ENCODE results near the gene DDX46. TPM values are rescaled to one million over a fixed set of nuclear protein-coding genes. Genes with fewer than 3 reads are reported as not detected.

The DDX46 gene
- total and polyA plus RNA-seq, 2 of the 8 experiments (the other 6 are each of a cell fraction or from before 2014, with no cell fraction given): 22.6 to 110 TPM

- Histone ChIP-seq H3K36me3 (ENCODE audit: control insufficient read depth in 2 of 4, insufficient read depth in 4 of 4, low read length in 3 of 4) (peaks cover 0 to 13% (median under 1%) of the 10 kb centered on the region in 4 experiments; a peak in 3 of 8 replicates), H3K27ac (ENCODE audit: low read depth, low read length) (peak within 1 kb of the TSS; percentile 87), H4K20me1 (replicated peaks in 1 of 2; ENCODE audit: control insufficient read depth in 1 of 2, insufficient read depth in 2 of 2, low read length in 2 of 2) (peaks cover 0 to 3% of the 10 kb centered on the region in 2 experiments), H2BK120ac (replicated peaks; ENCODE audit: low read depth, low read length) (peak within 1 kb of the TSS; percentile 72), H2BK5ac (ENCODE audit: low read depth, low read length) (peak within 1 kb of the TSS; percentile 84; the same call in 1 of the 2 replicates), H2AFZ (ENCODE audit: low read length) (peak within 1 kb of the TSS; percentile 87), H2BK20ac (ENCODE audit: low read length) (no peak within 1 kb of the TSS), H3K14ac (ENCODE audit: insufficient read length) (no peak within 1 kb of the TSS), H2BK15ac (ENCODE audit: low read length) (no peak within 1 kb of the TSS), H3K4me1 (replicated peaks in 1 of 4; ENCODE audit: control insufficient read depth in 3 of 4, insufficient read depth in 4 of 4, low read length in 3 of 4) (no peaks in the 10 kb centered on the region), H3K4ac (replicated peaks; ENCODE audit: insufficient read length, low read depth, low read length) (peak within 1 kb of the TSS; percentile 94), H3K23me2 (ENCODE audit: low read depth, low read length) (peaks cover 3% of the 10 kb centered on the region; the same call in 1 of the 2 replicates), H3K9me3 (ENCODE audit: insufficient read depth in 2 of 2, low read depth in 1 of 2, low read length in 1 of 2) (no peaks in the 10 kb centered on the region), H3K4me2 (ENCODE audit: insufficient read depth in 1 of 2, low read depth in 2 of 2, low read length in 2 of 2) (peak within 1 kb of the TSS; percentile 83 to 90), H3K79me2 (ENCODE audit: control insufficient read depth in 1 of 2, insufficient read depth in 2 of 2, low read length in 2 of 2) (peaks cover 3 to 33% of the 10 kb centered on the region in 2 experiments; a peak in 3 of 4 replicates), H4K8ac (ENCODE audit: extremely low read depth, insufficient read depth, low read length) (peak within 1 kb of the TSS; percentile 60; the same call in 1 of the 2 replicates), H3K18ac (ENCODE audit: extremely low read depth, low read length) (peak within 1 kb of the TSS; percentile 93), H2BK12ac (ENCODE audit: low read depth, low read length) (peak within 1 kb of the TSS; percentile 89; the same call in 1 of the 2 replicates), H2AK5ac (ENCODE audit: low read depth, low read length) (no peak within 1 kb of the TSS), H4K91ac (replicated peaks; ENCODE audit: insufficient read length, low read length) (no peak within 1 kb of the TSS), H4K5ac (ENCODE audit: insufficient read length, low read depth, low read length) (peak within 1 kb of the TSS; percentile 34), H3K79me1 (ENCODE audit: low read depth, low read length) (peaks cover 4% of the 10 kb centered on the region; the same call in 1 of the 2 replicates), H3K4me3 (ENCODE audit: extremely low read depth in 1 of 4, insufficient read depth in 2 of 4, low read depth in 3 of 4, low read length in 4 of 4) (peak within 1 kb of the TSS; percentile 75 to 97 (median 84)), H3K23ac (ENCODE audit: insufficient read length) (no peak within 1 kb of the TSS), H3K56ac (replicated peaks; ENCODE audit: insufficient read length, low read depth, low read length) (no peak within 1 kb of the TSS), H3K9ac (replicated peaks in 1 of 4; ENCODE audit: extremely low read depth in 1 of 4, low read depth in 3 of 4, low read length in 3 of 4) (peak within 1 kb of the TSS; percentile 75 to 88 (median 86)), H3K27me3 (replicated peaks in 1 of 4; ENCODE audit: control insufficient read depth in 3 of 4, extremely low read depth in 1 of 4, insufficient read depth in 3 of 4, low read length in 3 of 4) (no peaks in the 10 kb centered on the region)
- DNase-seq (ENCODE audit: low read depth in 1 of 2, low spot score in 2 of 2): peak; percentile 96 to 97
- ChIA-PET POLR2A (ENCODE audit: partially characterized antibody) (interaction anchor here (0.6 to 3.6 kb wide), 20 partner anchors 11 to 508 kb away, joined by 3 to 31 read pairs (median 4); partner anchors contain the start of genes C5orf24, DDX46 and PCBD2), CTCF (ENCODE audit: partially characterized antibody) (interaction anchor here (0.8 to 3.3 kb wide), 8 partner anchors 11 to 185 kb away, joined by 3 to 26 read pairs (median 6); partner anchors contain the start of genes DDX46 and PCBD2)
- FAIRE-seq: no peak
- 1% methylated on average over 43 of the region's 66 CpGs; no CpG with 5 or more reads in 1 of the 2 experiments for WGBS, 2 experiments (ENCODE audit: extremely low coverage in 1 of 2, insufficient coverage in 1 of 2, insufficient read length in 1 of 2, insufficient replicate concordance in 2 of 2, low coverage in 1 of 2, low lambda C conversion rate in 2 of 2, missing lambda C conversion rate in 1 of 2)
- TF ChIP-seq SIRT6 (IDR thresholded peaks at IDR 0.05; ENCODE audit: low read length) (no peak), E2F6 (IDR thresholded peaks at IDR 0.05) (peak; percentile 54; the same call in 1 of the 2 replicates), GTF2F1 (IDR thresholded peaks at IDR 0.05; ENCODE audit: borderline replicate concordance, low read depth, low read length) (peak; percentile 52; the same call in 1 of the 2 replicates), KDM5A (IDR thresholded peaks at IDR 0.05; ENCODE audit: low read length) (no peak), TEAD4 (IDR thresholded peaks at IDR 0.05; ENCODE audit: low read depth, low read length) (peak; percentile 47; the same call in 1 of the 2 replicates), CBX5 (IDR thresholded peaks at IDR 0.05; ENCODE audit: low read depth, low read length) (no peak)
- TF ChIP-seq, protein P1, sequence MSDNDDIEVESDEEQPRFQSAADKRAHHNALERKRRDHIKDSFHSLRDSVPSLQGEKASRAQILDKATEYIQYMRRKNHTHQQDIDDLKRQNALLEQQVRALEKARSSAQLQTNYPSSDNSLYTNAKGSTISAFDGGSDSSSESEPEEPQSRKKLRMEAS (IDR thresholded peaks at IDR 0.05): peak; percentile 98
- TF ChIP-seq, protein P2, sequence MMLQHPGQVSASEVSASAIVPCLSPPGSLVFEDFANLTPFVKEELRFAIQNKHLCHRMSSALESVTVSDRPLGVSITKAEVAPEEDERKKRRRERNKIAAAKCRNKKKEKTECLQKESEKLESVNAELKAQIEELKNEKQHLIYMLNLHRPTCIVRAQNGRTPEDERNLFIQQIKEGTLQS (IDR thresholded peaks at IDR 0.05; ENCODE audit: insufficient read depth, low read depth, low read length): peak; percentile 75
Observed at GRCh38 chr5:134738133-134738962, 20.2 kb upstream of the DDX46 start, which contains the start of gene CAMLG. TSS of gene CAMLG (plus strand) at chr5:134738548. CDS start at chr5:134738621, 73 bp downstream.
